GM12872 (cell line): Measurements from ENCODE around the gene C19orf53.

ENCODE experiments used
- CTCF ChIP-seq: IDR thresholded peaks from 3 replicates; pipeline ENCODE4 v1.5.1; 2011; ENCODE audit warnings: low read depth, mild to moderate bottlenecking, low read length, moderate library complexity; ENCODE audit not compliant: insufficient read depth

The C19orf53 gene

GRCh38 chr19:13817018-13817614 is 42.9 kb downstream of the C19orf53 start:
- no peak for TF ChIP-seq CTCF

GRCh38 chr19:13817615-13818371 is 43.5 kb downstream of the C19orf53 start:
- no peak for TF ChIP-seq CTCF

GRCh38 chr19:13819238-13819637 is 45.0 kb downstream of the C19orf53 start:
- TF ChIP-seq CTCF, result no peak

DNA sequence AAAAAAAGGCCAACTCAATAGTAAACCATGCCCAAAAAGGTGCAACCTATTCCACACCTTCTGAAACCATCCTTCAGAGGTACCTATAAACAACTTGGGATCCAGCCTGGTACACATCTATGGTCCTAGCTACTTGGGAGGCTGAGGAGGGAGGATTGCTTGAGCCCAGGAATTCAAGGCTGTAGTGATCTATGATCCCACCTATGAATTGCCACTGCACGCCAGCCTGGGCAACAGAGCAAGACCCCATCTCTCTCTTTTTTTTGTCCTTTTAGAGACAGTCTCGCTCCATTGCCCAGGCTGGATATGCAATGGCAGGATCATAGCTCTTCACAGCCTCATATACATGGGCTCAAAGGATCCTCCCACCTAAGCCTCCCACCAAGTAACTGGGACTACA is 47.0 kb downstream of the C19orf53 start:
- TF ChIP-seq CTCF, result no peak

- no peak for TF ChIP-seq CTCF
These were observed 49.0 kb downstream of the C19orf53 start for GRCh38 chr19:13823256-13823655.

- TF ChIP-seq CTCF, result no peak
These were observed 49.6 kb downstream of the C19orf53 start for GRCh38 chr19:13823901-13824300.

- no peak for TF ChIP-seq CTCF
These were observed 50.4 kb downstream of the C19orf53 start for GRCh38 chr19:13824703-13825102.
